A549 (cell line): ENCODE results near the gene RABGAP1L.

Source experiments
- CBX2 ChIP-seq: fragments of 200-600 bp; sonication (generic); IDR thresholded peaks from 2 replicates; pipeline ENCODE4 v1.6.1; 2016; ENCODE audit warnings: low read depth, mild to moderate bottlenecking, borderline replicate concordance
- CEBPB ChIP-seq, 2 experiments: fragments of >200 bp in 1 of 2; sonication (Bioruptor Twin) in 1 of 2; formaldehyde crosslinking in 1 of 2; IDR thresholded peaks; 2 replicates each; pipeline ENCODE4 v1.6.1; 2012 to 2016
- HDAC2 ChIP-seq: fragments of 200-600 bp; sonication (generic); IDR thresholded peaks from 2 replicates; pipeline ENCODE4 v1.6.1; 2016
- NR3C1 ChIP-seq: fragments of >200 bp; sonication (Bioruptor Twin); formaldehyde crosslinking; IDR thresholded peaks from 3 replicates; pipeline ENCODE4 v1.6.1; 2017
- POLR2A ChIP-seq: IDR thresholded peaks from 2 replicates; pipeline ENCODE4 v1.6.1; 2012; ENCODE audit warnings: mild to moderate bottlenecking, low read length
- RFX5 ChIP-seq: fragments of 450-650 bp; IDR thresholded peaks from 2 replicates; pipeline ENCODE4 v1.7.1; 2014; ENCODE audit warnings: antibody characterized with exemption, mild to moderate bottlenecking, moderate library complexity
- ZNF302 ChIP-seq: fragments of 250-450 bp; sonication (Bioruptor Pico); IDR thresholded peaks from 2 replicates; pipeline ENCODE4 v1.9.0; 2021; ENCODE audit warnings: inconsistent platforms, mild to moderate bottlenecking, moderate library complexity
- TF ChIP-seq, protein P1 (sequence below): IDR thresholded peaks from 2 replicates; pipeline ENCODE4 v1.6.1; 2012
- TF ChIP-seq, protein P2 (sequence below): fragments of >200 bp; sonication (Bioruptor Twin); formaldehyde crosslinking; IDR thresholded peaks from 3 replicates; pipeline ENCODE4 v1.5.1; 2016

DNA sequence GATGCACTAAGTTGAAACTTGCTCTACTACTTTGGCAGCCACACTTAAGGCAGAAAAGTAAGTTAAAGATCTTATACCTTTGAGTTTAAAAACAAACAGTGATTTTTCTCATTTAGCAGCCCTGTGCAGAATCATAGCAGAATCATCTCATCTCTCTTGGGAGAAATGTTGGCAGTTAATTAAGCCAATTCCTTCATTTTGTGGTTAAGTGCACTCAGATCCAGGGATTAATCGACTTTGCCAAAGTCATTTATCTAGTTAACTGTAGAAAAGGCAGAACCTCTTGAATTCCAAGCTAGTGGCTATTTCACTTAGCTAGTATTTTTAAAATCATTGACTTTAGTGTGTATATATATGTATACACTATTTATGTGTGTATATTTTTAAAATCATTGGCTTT is 413.5 kb downstream of the RABGAP1L start:
- no peak for TF ChIP-seq CEBPB (IDR thresholded peaks at IDR 0.05)
- TF ChIP-seq, protein P1, sequence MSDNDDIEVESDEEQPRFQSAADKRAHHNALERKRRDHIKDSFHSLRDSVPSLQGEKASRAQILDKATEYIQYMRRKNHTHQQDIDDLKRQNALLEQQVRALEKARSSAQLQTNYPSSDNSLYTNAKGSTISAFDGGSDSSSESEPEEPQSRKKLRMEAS, result no peak
- no peak for TF ChIP-seq RFX5
- TF ChIP-seq, protein P2, sequence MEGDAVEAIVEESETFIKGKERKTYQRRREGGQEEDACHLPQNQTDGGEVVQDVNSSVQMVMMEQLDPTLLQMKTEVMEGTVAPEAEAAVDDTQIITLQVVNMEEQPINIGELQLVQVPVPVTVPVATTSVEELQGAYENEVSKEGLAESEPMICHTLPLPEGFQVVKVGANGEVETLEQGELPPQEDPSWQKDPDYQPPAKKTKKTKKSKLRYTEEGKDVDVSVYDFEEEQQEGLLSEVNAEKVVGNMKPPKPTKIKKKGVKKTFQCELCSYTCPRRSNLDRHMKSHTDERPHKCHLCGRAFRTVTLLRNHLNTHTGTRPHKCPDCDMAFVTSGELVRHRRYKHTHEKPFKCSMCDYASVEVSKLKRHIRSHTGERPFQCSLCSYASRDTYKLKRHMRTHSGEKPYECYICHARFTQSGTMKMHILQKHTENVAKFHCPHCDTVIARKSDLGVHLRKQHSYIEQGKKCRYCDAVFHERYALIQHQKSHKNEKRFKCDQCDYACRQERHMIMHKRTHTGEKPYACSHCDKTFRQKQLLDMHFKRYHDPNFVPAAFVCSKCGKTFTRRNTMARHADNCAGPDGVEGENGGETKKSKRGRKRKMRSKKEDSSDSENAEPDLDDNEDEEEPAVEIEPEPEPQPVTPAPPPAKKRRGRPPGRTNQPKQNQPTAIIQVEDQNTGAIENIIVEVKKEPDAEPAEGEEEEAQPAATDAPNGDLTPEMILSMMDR, result no peak
- no peak for TF ChIP-seq ZNF302 (CRISPR knock-in tag)
- TF ChIP-seq POLR2A, result no peak
- no peak for TF ChIP-seq CBX2
- TF ChIP-seq HDAC2, result no peak
- TF ChIP-seq NR3C1, result no peak
